GM18498 (cell line): ENCODE measurements around the gene AAGAB.

ENCODE experiments used
- ATAC-seq: cut with Tn5 transposase; IDR thresholded peaks from one replicate; pipeline ENCODE4 v1.9.1; 2021; ENCODE audit warnings: mild to moderate bottlenecking, moderate library complexity; ENCODE audit not compliant: unreplicated experiment

AAGAB gene

DNA sequence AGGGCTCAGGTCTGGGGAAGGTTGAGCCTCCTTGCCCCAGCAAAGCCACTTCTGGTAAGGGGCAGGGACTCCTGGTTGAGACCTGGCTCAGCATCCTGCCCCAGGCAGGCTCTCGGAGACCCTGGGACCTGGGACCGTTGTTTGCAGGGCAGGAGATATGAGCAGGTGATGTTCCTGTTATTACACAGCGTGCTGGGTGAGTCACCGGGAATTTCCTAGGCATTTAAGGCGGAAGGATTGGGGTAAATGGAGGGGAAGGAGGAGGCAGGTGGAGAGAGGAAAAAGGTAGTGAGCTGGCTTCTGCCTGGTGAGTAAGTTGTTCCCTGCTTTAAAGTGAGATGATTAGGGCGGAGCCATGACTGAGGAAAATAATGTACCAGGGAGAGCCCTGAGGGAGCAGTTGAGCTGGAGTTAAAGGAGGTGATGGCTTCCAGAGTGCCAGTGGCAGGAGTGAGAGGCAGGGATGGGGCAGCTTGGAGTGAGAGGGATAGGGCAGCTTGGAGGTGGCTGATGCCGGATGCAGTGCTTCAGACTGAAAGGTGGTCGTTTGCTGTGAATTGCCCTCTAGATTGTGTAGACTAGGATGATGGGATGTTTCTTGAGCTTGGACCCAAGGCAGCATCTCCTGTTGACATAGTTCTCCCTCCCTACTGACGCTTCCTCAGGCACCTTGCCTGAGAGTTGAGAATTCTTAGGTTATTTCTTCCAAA is 79.4 kb downstream of the AAGAB start:
- ATAC-seq: no peak

DNA sequence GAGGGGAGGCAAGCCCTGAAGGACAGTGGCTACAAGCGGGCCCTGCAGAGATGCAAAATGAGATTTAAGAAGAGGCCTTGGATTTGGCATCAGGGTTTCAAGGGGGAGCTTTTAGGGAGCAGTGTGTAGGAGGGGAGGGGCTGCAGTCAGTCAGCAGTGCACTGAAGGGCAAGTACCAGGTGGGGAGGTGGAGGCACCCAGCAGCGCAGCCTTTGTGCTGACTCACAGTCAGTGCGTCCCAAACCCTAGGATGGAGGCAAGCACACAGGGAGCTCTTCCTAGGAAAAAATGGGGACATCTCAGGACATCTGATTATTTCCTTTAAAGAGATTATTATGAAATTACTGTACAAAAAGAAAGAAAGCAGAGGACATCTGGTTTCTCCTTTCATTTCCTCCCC is 80.0 kb downstream of the AAGAB start:
- no peak for ATAC-seq

DNA sequence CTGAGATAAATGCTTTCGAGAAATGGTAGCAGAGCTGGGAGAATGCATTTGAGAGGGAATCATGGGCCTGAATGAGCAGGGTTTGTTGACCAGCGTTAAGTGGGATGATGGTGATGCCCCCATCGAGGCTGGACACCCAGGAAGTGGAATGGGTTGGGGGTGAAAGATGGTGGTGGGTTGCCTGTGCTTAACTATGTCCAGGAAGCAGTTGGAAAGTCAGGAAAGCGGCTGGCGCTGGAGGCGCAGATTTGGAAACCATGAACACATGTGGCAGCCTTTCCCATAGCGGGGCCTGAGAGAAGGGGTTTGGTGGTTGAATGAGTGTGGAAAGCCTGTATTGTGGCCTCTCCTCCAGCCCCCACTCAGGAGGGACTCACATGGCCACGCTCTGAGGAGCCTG is 80.7 kb downstream of the AAGAB start:
- no peak for ATAC-seq

DNA sequence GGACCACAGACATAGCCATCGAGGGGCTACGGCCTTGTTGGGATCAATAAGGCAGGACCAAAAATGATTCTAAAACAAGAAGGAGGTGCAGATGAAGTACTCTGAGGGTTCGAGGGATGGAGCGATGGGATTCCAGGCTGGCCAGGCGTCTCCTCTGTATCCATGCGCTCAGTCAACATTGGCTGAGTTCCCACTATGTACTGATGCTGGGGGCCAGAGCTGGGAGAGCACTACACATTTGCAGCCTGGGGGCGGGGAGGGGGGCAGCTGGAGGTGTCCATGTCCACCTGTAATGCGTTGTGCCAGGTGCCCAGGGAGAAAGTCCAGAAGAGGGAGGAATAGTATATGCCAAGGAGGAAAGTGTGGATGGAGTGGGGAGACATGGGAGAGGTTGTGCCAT is 81.5 kb downstream of the AAGAB start:
- no peak for ATAC-seq

DNA sequence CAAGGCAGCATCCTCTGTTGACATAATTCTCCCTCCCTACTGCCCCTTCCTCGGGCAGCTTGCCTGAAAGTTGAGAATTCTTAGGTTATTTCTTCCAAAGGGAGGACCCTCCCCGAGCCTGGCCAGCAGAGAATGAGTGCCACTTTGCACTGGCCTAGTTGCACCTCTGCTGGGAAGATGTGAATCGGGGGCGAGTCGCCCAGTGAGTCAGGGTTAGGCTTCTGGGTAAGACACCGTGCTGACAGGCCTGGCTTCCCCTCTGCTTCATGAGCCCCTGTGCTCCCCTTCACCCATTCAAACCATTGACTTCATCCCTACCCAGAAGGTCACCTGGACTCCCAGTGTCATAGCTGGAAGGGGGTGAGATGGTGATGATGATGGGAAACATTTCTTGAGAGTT is 82.3 kb downstream of the AAGAB start:
- ATAC-seq: no peak

DNA sequence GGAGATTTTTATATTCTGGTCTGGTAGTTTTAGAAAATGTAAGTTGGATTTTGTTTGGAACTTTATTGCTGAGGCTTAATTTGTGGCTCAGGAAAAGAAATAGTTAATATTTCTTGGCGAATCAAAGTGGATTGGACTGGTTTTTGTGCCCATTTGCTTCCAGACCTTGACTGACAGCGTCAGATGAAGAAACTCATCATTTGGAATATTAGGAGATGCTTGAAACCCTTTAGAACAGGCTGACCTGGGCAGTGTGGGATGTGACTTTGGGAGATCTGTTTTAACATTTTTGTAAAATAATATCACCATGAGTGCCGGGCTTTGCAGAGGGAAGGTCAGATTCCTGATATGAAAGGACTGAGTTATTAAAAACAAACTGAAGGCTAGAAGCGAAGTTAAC is 83.0 kb downstream of the AAGAB start:
- no peak for ATAC-seq

DNA sequence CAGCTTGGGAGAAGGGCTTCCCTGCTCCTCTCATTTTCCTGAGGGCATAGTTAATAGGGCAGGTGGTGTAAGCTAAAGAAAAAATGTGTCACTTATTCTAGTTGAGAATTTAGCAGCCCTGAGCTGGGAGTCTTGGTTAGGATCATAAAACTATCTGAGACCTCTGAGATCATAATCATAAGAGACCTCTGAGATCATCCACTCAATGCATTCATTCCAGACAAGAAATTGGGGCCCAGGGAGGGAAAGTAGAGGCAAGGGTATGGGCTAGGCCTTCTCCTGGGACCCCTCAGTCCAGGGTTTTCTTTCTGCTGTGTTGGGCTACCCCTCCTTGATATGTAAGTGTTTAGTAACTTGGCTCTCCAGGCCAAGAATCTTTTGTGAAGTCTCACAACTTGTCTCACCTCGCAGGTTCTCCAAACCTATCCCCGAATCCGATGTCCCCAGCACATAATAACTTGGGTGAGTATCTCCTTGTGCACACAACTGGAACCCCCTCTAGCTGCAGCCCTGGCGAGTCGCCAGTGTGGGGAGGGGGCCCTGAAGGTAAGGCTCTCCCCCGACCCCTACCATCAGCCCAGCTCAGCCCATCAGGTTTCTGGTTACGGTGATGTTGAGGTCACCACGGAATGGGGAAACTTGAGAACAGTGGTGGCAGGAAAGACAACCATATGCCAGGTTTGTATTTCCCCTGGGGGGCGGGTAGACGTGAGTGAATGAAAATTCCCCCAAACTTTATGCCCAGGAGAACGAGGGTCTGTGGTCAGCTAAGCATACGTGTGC is 84.1 kb downstream of the AAGAB start:
- ATAC-seq: no peak

DNA sequence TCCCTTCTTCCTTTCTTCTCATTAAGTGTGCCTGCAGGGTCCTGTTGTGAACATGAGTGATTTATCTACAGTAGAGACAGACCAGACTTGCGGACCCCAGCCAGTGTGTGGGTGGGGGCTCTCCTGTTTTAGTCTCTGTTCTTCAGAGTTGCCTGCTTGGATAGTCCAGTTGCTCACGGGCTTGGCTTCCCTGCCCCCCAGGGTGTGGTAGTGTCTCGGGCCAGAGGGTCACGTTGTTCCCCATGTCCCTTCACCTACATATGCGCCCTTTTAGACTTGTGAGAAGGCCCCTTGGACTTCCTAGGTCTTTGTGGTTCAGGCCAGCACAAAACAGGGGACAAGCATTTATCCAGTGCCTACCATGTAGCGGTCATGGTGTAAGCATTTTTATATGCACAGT is 85.8 kb downstream of the AAGAB start:
- ATAC-seq: no peak

DNA sequence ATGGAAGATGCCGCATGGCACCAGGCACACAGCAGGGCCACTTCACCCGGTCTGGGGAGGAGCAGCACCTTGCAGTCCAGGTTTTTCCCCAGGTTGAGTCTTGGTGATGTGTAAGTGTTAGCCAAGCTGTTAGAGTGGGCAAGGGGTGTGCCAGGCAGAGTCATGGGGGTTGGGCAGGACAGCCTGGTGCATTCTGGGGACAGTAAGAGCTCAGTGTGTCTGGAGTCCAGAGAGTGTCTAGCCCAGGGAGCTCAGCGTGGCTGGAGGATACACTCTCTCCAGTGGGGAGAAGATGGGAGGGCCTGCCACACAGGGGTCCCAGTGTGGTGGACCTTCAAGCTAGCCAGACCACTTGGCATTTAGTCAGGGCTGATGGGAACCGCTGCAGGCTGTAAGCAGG is 87.4 kb downstream of the AAGAB start:
- no peak for ATAC-seq

DNA sequence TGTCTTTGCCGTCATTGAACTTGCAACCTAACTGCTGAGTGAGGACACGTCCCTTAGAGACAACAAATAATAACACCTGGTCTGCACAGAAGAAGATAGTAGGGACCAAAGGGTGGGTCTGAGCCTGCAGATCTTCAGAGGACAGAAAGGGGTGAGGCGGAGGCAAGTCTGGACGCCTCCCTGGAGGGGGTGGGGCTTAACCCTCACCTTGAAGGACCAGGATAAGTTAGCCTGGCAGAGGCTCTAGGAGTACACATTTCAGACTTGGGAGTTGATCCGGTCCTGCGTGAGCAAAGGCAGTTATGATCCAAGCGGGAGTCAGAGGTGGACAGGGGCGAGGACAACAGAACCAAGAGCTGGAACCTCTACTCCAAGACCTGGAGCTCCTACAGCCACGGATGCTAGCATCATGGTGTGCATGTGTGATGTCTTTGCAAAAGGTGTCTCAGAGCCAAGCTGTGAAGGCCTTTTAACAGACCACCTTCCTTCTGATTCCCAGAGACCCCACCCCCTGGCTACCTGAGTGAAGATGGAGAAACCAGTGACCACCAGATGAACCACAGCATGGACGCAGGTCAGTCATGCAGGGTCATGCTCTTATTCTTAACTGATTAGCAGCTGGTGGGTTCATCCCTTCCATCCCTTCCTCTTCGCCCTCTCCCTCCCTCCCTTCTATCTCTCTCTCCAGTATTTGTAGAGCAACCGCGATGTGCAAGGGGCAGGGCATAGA is 88.0 kb downstream of the AAGAB start:
- ATAC-seq: no peak

DNA sequence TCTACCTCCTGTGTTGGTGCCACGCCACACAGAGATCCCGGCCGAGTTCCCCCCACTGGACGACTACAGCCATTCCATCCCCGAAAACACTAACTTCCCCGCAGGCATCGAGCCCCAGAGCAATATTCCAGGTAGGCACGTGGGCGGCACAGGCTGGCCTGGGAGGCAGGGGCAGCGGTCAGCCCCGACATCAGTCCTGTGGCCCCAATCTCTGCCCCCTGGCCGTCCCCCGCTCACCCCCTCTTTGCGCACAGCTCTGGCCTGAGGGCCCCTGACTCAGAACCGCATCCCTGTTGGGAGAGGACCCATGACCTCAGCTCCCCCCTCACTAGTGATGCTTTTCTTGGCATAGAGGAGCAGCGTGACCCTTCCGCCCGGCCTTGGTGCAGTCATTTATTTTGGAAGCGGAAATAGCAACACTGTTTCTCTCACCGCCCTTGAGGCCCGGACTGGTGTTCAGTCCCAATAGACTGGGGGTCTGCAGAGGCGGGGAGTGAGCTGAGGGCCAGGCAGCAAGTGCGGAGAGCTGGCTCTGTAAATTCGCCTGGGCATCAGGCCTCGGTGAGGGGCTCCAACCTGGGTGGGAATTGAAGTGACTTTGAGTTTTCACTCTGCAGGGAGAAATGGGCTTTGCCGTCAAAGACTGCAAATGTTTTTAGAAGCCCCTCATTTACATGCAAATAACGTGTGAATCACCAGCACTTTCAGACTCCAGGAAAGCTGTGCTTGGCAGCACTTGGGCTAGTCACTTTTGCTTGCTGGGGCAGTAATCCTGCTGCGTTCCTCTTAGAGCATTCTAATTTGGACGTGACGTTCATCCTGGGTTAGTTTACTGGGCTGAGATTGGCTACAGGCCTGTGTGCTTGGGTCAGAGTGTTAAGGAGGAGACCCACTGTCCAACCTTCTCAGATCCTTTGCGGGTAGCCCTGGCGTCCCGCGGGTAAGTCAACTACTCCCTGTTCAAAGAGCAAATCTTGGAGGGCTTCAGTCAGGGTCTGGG is 88.9 kb downstream of the AAGAB start:
- ATAC-seq: no peak

DNA sequence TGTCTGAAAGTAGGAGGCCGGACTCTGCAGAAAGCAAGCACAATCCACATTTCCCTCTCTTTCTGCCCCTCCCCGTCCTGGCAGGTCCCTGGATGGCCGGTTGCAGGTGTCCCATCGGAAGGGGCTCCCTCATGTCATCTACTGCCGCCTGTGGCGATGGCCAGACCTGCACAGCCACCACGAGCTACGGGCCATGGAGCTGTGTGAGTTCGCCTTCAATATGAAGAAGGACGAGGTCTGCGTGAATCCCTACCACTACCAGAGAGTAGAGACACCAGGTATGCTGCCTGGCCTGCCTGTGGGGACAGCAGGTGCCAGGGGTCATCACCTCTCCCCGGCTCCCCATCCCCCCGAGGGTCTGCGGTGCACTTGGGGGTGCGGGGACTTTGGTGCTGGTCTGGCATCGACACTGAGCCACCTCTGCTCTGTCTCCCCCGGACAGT is 89.6 kb downstream of the AAGAB start:
- no peak for ATAC-seq

DNA sequence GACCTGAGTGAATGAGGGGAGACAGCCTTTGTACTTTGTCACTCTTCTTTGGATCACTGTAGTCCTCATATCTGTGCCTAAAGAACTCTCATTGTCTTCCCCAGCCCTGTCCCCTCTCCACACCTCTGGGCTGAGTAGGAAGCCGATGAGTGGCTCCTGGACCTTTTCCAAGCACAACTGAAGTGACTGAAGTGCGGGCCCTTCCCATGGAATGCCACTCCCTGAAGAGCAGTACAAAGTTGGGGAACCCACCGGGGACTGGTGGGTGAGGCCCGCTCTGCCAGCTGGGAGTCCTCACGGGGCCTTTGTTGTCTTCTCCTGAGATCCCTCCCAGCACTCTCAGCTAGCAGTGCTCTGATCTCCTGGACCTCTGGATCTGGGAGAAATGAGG is 90.1 kb downstream of the AAGAB start:
- ATAC-seq: no peak

DNA sequence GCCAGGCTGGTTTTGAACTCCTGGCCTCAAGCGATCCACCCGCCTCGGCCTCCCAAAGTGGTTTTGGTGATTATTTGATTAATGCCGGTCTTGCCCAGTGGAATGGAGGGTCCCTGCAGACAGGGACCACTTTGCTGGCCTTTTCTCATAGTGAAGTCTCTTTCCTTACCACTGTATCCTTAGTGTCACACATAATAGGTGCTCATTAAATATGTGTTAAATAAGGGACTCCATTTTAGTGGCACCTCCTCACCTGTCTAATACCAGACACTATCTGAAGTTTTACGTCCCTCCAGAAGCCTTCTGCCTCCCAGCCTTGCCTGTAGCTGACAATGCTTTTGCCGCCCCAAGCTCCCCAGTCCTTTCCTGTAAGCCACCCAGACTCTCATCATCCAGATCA is 91.3 kb downstream of the AAGAB start:
- ATAC-seq: no peak

DNA sequence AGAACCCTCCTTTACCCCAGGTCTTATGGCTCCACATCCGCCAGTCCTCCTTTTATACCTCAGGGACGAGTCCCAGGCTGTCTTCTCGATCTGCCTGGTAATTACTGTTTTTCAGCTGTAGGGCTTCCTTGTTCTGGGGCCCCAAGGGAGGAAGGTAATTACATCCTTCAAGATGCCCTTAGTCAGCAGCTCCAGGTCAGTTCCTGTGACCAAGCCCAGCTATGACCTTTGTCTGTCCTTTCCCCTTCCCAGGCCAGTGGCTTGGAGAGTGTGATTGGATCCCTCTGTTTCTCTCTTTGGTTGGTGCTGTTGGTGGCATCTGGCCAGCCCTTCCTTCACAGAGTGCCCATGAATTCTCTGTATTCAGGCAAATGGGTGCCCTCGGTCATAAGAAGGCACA is 92.6 kb downstream of the AAGAB start:
- ATAC-seq: no peak

DNA sequence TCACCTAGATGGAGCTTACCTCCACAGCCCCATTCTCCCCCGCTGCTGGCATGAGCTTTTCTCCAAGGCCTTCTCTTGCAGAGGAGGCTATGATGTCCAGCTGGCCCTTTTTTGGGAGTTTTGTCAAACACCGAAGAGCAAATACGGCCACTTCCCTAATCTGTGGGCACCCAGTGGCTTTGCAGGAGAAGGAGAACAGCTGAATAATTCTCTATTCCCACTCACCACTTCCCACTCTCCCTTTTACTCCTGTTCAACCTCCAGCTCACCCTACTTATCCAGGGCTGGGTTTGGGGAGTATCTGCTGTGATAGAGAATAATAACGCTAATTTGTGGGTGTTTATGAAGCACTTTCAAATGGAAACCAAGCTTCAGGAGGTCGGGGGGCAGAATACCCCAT is 93.0 kb downstream of the AAGAB start:
- ATAC-seq: no peak

DNA sequence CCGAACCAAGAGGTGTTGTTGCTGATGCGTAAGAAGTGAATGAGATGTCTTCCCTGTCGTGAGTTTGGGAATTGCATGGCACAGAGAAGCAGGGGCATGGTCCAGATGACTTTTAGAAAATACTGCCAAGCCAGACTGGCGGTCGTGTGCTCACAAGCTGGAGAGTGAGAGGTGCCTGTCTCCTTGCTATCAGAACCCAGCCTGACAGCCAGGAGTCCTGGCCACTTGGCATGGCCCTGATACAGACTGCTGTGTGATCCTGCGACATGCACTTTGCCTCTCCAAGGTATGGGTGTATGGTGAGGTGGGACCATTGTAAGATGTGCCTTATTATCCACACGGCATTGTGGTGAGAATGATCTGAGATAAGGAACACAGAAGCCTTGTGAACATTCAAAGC is 96.1 kb downstream of the AAGAB start:
- no peak for ATAC-seq

DNA sequence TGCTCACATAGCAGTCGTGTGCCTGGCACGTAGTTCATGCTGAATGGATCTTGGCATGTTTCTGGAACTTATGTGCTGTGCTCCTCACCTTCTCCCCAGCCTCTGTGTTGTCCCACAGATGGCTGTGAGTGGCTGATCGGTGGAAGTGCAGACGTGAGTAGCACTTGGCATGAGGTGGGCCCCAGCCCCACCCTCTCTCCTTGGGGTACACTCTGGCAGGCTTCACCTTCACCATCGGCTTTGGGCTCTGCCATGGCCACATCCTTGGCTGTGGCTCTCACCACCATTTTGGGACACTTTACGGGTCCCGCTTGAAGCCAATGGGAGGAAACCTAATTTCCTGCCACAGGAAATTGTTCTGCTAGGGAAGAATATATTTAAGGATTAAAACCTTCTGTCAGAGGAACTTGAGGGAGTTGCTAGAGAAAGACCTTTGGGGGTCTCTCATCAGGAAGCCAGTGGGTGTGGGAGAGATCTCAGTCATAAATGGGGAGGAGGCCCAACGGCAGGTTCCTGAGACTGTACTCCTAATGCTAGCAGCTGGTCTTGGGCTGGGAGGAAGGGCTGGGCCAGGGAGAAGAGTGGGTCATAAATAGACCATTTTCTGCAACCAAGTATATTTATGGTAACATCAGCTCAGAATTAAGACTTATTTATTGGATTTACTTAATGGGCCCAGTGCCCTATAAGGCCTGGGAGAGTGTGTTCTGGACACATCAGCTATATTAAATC is 96.8 kb downstream of the AAGAB start:
- no peak for ATAC-seq

DNA sequence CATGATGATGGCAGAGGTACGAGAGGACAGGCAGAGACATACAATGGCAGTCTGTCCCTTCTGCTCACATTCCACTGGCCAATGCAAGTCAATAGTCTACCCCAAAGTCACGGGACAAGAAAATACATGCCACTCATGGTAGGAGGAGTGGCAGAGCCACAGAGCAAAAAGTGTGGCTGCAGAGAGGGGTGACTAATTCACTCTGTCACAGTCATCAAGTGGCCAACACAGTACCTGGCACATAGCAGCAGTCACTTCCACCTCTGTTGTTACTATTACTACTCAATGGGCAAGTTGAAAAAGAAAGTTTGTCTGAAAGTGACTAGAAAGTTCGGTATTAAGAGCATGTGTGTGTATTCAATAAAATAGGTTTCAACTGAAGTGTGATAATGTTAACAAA is 97.6 kb downstream of the AAGAB start:
- no peak for ATAC-seq

DNA sequence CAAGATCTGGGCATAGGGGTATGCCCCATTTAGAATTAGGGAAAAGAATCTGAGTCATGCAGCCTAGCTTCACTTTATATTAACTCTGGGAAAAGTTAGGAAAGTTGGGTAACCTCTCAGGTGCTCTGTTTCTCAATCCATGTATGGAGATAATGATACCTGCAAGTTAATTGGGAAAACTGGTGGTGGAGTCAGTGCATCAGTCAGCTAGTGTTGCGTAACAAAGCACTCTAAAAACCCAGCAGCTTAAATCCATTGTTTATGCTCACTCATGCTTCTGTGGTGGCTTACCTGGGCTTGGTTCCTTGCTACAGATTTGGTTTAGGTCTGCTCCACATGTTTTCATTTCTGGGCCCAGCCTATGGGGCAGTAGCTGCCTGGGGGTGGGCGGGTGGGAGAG is 98.0 kb downstream of the AAGAB start:
- no peak for ATAC-seq
